Measurements from ENCODE around the gene BMP4. TPM values are rescaled to one million over a fixed set of nuclear protein-coding genes. Genes with fewer than 3 reads are reported as not detected.
A peak's percentile ranks its signal among the peaks of the same experiment; 100 is the strongest.

Gene BMP4
- total RNA-seq, 4 donors from 2014 or later: 1.5 to 24.8 (median 6.9) TPM

- no peak for DNase-seq
- H3K4me3 ChIP-seq: peak overlapping the region in 1 of 4 donors; percentile 73
- H3K4me1 ChIP-seq: peaks cover 6 to 45% (median 14%) of the 10 kb centered on the region in 3 donors
- no peaks in the 10 kb centered on the region for H3K9me3 ChIP-seq
- 94 to 95% methylated on average over 14 to 15 of the region's 24 CpGs for WGBS, 2 donors
- peaks cover 0 to 21% (median 0%) of the 10 kb centered on the region in 3 donors for H3K36me3 ChIP-seq
- TF ChIP-seq CTCF (IDR thresholded peaks at IDR 0.05) (no peak), POLR2A (IDR thresholded peaks at IDR 0.05) (no peak)
- intact Hi-C loops (cut with DNase I): no loop called here
- peaks cover 0 to 65% (median 0%) of the 10 kb centered on the region in 4 donors for H3K27me3 ChIP-seq
- H3K27ac ChIP-seq: no peak overlapping the region
Observed at GRCh38 chr14:53950031-53950793, 6.4 kb downstream of the BMP4 start.

GRCh38 chr14:53949201-53949600 is 7.4 kb downstream of the BMP4 start:
- Histone ChIP-seq H3K36me3 (peaks cover 0 to 21% (median 0%) of the 10 kb centered on the region in 3 donors), H3K4me3 (no peak overlapping the region), H3K27me3 (peaks cover 0 to 57% (median 0%) of the 10 kb centered on the region in 4 donors), H3K4me1 (peaks cover 0 to 35% (median 7%) of the 10 kb centered on the region in 3 donors), H3K27ac (no peak overlapping the region), H3K9me3 (no peaks in the 10 kb centered on the region)
- WGBS, 2 donors: 82 to 92% methylated on average over 1 of the region's 1 CpG
- no peak for DNase-seq
- intact Hi-C loops (cut with DNase I): no loop called here
- TF ChIP-seq CTCF (IDR thresholded peaks at IDR 0.05) (no peak), POLR2A (IDR thresholded peaks at IDR 0.05) (no peak)

- H3K36me3 ChIP-seq: peaks cover 0 to 21% (median 0%) of the 10 kb centered on the region in 3 donors
- intact Hi-C loops (cut with DNase I): no loop called here
- DNase-seq: no peak
- H3K4me3 ChIP-seq: no peak overlapping the region
- TF ChIP-seq POLR2A (IDR thresholded peaks at IDR 0.05) (no peak), CTCF (IDR thresholded peaks at IDR 0.05) (no peak)
- H3K4me1 ChIP-seq: peaks cover 0 to 26% (median 7%) of the 10 kb centered on the region in 3 donors
- H3K27ac ChIP-seq: no peak overlapping the region
- H3K27me3 ChIP-seq: peaks cover 0 to 57% (median 0%) of the 10 kb centered on the region in 4 donors
- 81 to 90% methylated on average over 6 of the region's 6 CpGs for WGBS, 2 donors
- no peaks in the 10 kb centered on the region for H3K9me3 ChIP-seq
Observed at GRCh38 chr14:53948205-53948884, 8.3 kb downstream of the BMP4 start.

- Histone ChIP-seq H3K9me3 (no peaks in the 10 kb centered on the region), H3K27ac (no peak overlapping the region)
- no peak for DNase-seq
Observed at GRCh38 chr14:53947452-53948204, 9.0 kb downstream of the BMP4 start.

More at GRCh38 chr14:53947452-53948204, 9.0 kb downstream of the BMP4 start:
- H3K4me1 ChIP-seq: peaks cover 0 to 19% (median 0%) of the 10 kb centered on the region in 3 donors
- intact Hi-C loops (cut with DNase I): no loop called here
- H3K36me3 ChIP-seq: peaks cover 0 to 21% (median 0%) of the 10 kb centered on the region in 3 donors
- 39 to 59% methylated on average over 12 of the region's 12 CpGs for WGBS, 2 donors
- no peak overlapping the region for H3K4me3 ChIP-seq
- peaks cover 0 to 53% (median 0%) of the 10 kb centered on the region in 4 donors for H3K27me3 ChIP-seq
- no peak for TF ChIP-seq CTCF (IDR thresholded peaks at IDR 0.05)
- TF ChIP-seq POLR2A (IDR thresholded peaks at IDR 0.05): no peak

Data from esophagus squamous epithelium (tissue), 5 donors.